Calu3 (cell line): ENCODE data around the gene TYRP1. TPM values are rescaled to one million over a fixed set of nuclear protein-coding genes. Genes with fewer than 3 reads are reported as not detected.

ENCODE experiments used
- BruUV-seq: library from RNA; stranded (reverse); fragments of 400-500 nt; replicated peaks from 2 replicates; lab custom pipeline; 2021; lab: Mats Ljungman, UMichigan
- CTCF ChIA-PET: fragments of 300-600 bp; sonication (Branson Sonifier 250); formaldehyde crosslinking; loops from one replicate; lab custom pipeline; 2022; ENCODE audit warnings: antibody characterized with exemption; lab: Charles Lee
- DNase-seq: peaks from one replicate; pipeline ENCODE4 v3.0.0; 2022
- H3K27ac Mint-ChIP-seq: one replicate; pipeline ENCODE4 v1.8.0; 2022; ENCODE audit warnings: mixed read lengths; ENCODE audit not compliant: unreplicated experiment
- H3K27me3 Mint-ChIP-seq: one replicate; pipeline ENCODE4 v1.8.0; 2022; ENCODE audit warnings: mixed read lengths; ENCODE audit not compliant: unreplicated experiment
- H3K36me3 Mint-ChIP-seq: one replicate; pipeline ENCODE4 v1.8.0; 2022; ENCODE audit warnings: mild to moderate bottlenecking, moderate library complexity, mixed read lengths; ENCODE audit not compliant: insufficient read depth, unreplicated experiment
- H3K4me1 Mint-ChIP-seq: one replicate; pipeline ENCODE4 v1.8.0; 2022; ENCODE audit warnings: mild to moderate bottlenecking, low read depth, mixed read lengths; ENCODE audit not compliant: unreplicated experiment
- H3K4me3 Mint-ChIP-seq: one replicate; pipeline ENCODE4 v1.8.0; 2022; ENCODE audit warnings: mild to moderate bottlenecking, low read depth, moderate library complexity, mixed read lengths; ENCODE audit not compliant: unreplicated experiment
- H3K9me3 Mint-ChIP-seq: one replicate; pipeline ENCODE4 v1.8.0; 2022; ENCODE audit warnings: low read depth, mixed read lengths; ENCODE audit not compliant: unreplicated experiment
- CTCF ChIP-seq: fragments of 200-600 bp; IDR thresholded peaks from one replicate; pipeline ENCODE4 v1.8.0; 2022; ENCODE audit warnings: antibody characterized with exemption; ENCODE audit not compliant: unreplicated experiment
- intact Hi-C: fragments of 100-400 bp; cut with micrococcal nuclease; formaldehyde crosslinking; loops from one replicate; pipeline ENCODE4 v1.10.0; 2022; ENCODE audit not compliant: unreplicated experiment
- total RNA-seq: library from RNA; stranded (reverse); gene quantifications from 2 replicates; pipeline ENCODE4 v1.2.3, GENCODE V29; 2022

The TYRP1 gene
- total RNA-seq, 1 experiment from 2014 or later, result not detected

- Mint-ChIP-seq H3K9me3 (no peaks in the 10 kb centered on the region), H3K27ac (no peak overlapping the region), H3K27me3 (no peaks in the 10 kb centered on the region), H3K4me3 (no peak overlapping the region), H3K4me1 (peaks cover 10% of the 10 kb centered on the region), H3K36me3 (no peaks in the 10 kb centered on the region)
- CTCF ChIA-PET, result no interaction called here
- no TSS peak for BruUV-seq
- TF ChIP-seq CTCF, result no peak
- no peak for DNase-seq
- intact Hi-C loops, result no loop called here
These were observed 5.8 kb downstream of the TYRP1 start for GRCh38 chr9:12698986-12699385.

DNA sequence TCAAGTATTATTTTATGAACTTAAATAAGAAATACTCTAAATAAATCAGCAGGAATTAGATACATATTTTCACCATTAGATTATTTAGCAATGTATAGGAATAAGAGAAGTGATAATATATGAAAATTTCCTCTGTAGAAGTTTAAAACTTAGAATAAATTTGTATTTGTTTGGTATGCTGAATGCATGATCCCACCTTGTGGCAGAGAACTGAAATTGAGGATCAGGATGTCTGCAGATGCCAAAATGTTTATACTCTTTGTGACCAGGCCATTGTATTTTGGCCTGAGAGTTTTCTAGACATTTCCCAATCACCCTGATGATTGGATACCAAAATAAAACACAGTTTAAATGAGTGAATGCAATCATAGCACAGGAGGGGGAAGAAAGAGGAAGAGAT is 6.3 kb downstream of the TYRP1 start:
- H3K4me3 Mint-ChIP-seq, result no peak overlapping the region
- no peak overlapping the region for H3K27ac Mint-ChIP-seq
- peaks cover 10% of the 10 kb centered on the region for H3K4me1 Mint-ChIP-seq
- no TSS peak for BruUV-seq
- H3K36me3 Mint-ChIP-seq, result no peaks in the 10 kb centered on the region
- no peaks in the 10 kb centered on the region for H3K9me3 Mint-ChIP-seq
- TF ChIP-seq CTCF, result no peak
- CTCF ChIA-PET, result no interaction called here
- DNase-seq, result no peak
- intact Hi-C loops, result no loop called here
- no peaks in the 10 kb centered on the region for H3K27me3 Mint-ChIP-seq

DNA sequence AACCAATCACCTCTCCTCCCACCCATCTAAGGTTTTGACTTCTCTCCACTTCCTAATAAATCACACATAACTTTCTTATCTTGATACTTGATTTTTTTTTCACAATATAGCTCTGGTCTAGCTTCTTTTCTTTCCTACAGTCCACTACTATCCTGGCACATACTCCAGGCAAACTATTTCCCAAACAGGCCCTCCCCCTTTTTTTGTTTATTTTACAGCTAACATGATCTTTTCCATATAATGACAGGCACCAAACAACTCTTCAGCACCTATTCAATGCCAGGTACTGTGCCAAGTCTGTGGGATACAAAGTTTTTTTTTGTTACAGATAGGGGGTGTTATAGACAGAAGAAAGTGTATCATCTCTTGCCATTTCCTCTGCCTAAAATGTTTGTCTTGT is 7.9 kb downstream of the TYRP1 start:
- no TSS peak for BruUV-seq
- TF ChIP-seq CTCF, result no peak
- H3K9me3 Mint-ChIP-seq, result no peaks in the 10 kb centered on the region
- no peaks in the 10 kb centered on the region for H3K27me3 Mint-ChIP-seq
- intact Hi-C loops, result no loop called here
- CTCF ChIA-PET, result no interaction called here
- H3K4me3 Mint-ChIP-seq, result no peak overlapping the region
- H3K27ac Mint-ChIP-seq, result no peak overlapping the region
- no peaks in the 10 kb centered on the region for H3K36me3 Mint-ChIP-seq
- H3K4me1 Mint-ChIP-seq, result peaks cover 12% of the 10 kb centered on the region
- DNase-seq, result no peak

- Mint-ChIP-seq H3K36me3 (no peaks in the 10 kb centered on the region), H3K27ac (no peak overlapping the region), H3K9me3 (no peaks in the 10 kb centered on the region), H3K27me3 (no peaks in the 10 kb centered on the region), H3K4me1 (peaks cover 24% of the 10 kb centered on the region), H3K4me3 (no peak overlapping the region)
- peak; percentile 37 for DNase-seq
- TF ChIP-seq CTCF, result peak; percentile 46
- CTCF ChIA-PET, result interaction anchor here (0.6 to 1.3 kb wide), 4 partner anchors 10 to 614 kb away, joined by 3 to 5 read pairs (median 3); no protein-coding TSS in a partner anchor
- BruUV-seq, result no TSS peak
- intact Hi-C loops, result no loop called here
These were observed 9.1 kb downstream of the TYRP1 start for GRCh38 chr9:12702160-12702758.
